ENCODE measurements around the gene RAB4B. TPM values are rescaled to one million over a fixed set of nuclear protein-coding genes. Genes with fewer than 3 reads are reported as not detected.
"Not testable (repeated sequence)": the region's sequence is repeated elsewhere in the genome, so short reads cannot be mapped to it uniquely, and the experiment has no call there.

RAB4B gene
- total RNA-seq, 1 donor from 2014 or later: 23.4 TPM

- Mint-ChIP-seq H3K9me3 (ENCODE audit: low read depth) (no peaks in the 10 kb centered on the region), H3K27ac (ENCODE audit: unreplicated experiment) (peak overlapping the region; percentile 79), H3K4me3 (ENCODE audit: unreplicated experiment) (no peak overlapping the region), H3K4me1 (ENCODE audit: low read depth) (peaks cover 12% of the 10 kb centered on the region), H3K27me3 (ENCODE audit: low read depth) (no peaks in the 10 kb centered on the region), H3K36me3 (ENCODE audit: low read depth) (peaks cover 13% of the 10 kb centered on the region)
- no peak for DNase-seq (ENCODE audit: low spot score)
- TF ChIP-seq CTCF (IDR thresholded peaks at IDR 0.05): no peak
Observed at GRCh38 chr19:40831502-40832430, 53.7 kb downstream of the RAB4B start.

GRCh38 chr19:40832431-40832790, 54.4 kb downstream of the RAB4B start:
- not testable (repeated sequence) for DNase-seq (ENCODE audit: low spot score); H3K36me3 Mint-ChIP-seq (ENCODE audit: low read depth); H3K27me3 Mint-ChIP-seq (ENCODE audit: low read depth); H3K9me3 Mint-ChIP-seq (ENCODE audit: low read depth); H3K4me3 Mint-ChIP-seq (ENCODE audit: unreplicated experiment)
- Mint-ChIP-seq H3K27ac (ENCODE audit: unreplicated experiment) (peak overlapping the region; percentile 79), H3K4me1 (ENCODE audit: low read depth) (peaks cover 12% of the 10 kb centered on the region)

GRCh38 chr19:40833728-40834533, 55.9 kb downstream of the RAB4B start:
- H3K9me3 Mint-ChIP-seq (ENCODE audit: low read depth); H3K27me3 Mint-ChIP-seq (ENCODE audit: low read depth); H3K4me3 Mint-ChIP-seq (ENCODE audit: unreplicated experiment); H3K36me3 Mint-ChIP-seq (ENCODE audit: low read depth); H3K27ac Mint-ChIP-seq (ENCODE audit: unreplicated experiment); DNase-seq (ENCODE audit: low spot score): not testable (repeated sequence)
- peaks cover 12% of the 10 kb centered on the region for H3K4me1 Mint-ChIP-seq (ENCODE audit: low read depth)

GRCh38 chr19:40836754-40837429, 58.8 kb downstream of the RAB4B start:
- DNase-seq (ENCODE audit: low spot score): no peak
- peaks cover 4% of the 10 kb centered on the region for H3K4me1 Mint-ChIP-seq (ENCODE audit: low read depth)
- H3K36me3 Mint-ChIP-seq (ENCODE audit: low read depth): peaks cover 4% of the 10 kb centered on the region
- H3K27me3 Mint-ChIP-seq (ENCODE audit: low read depth): peaks cover 3% of the 10 kb centered on the region
- peaks cover 3% of the 10 kb centered on the region for H3K9me3 Mint-ChIP-seq (ENCODE audit: low read depth)
- no peak overlapping the region for H3K27ac Mint-ChIP-seq (ENCODE audit: unreplicated experiment)
- TF ChIP-seq CTCF (IDR thresholded peaks at IDR 0.05): no peak
- H3K4me3 Mint-ChIP-seq (ENCODE audit: unreplicated experiment): no peak overlapping the region

- H3K27ac Mint-ChIP-seq (ENCODE audit: unreplicated experiment); H3K9me3 Mint-ChIP-seq (ENCODE audit: low read depth); H3K27me3 Mint-ChIP-seq (ENCODE audit: low read depth); DNase-seq (ENCODE audit: low spot score); H3K36me3 Mint-ChIP-seq (ENCODE audit: low read depth); H3K4me1 Mint-ChIP-seq (ENCODE audit: low read depth); H3K4me3 Mint-ChIP-seq (ENCODE audit: unreplicated experiment): not testable (repeated sequence)
Observed at GRCh38 chr19:40838477-40838876, 60.4 kb downstream of the RAB4B start.

- not testable (repeated sequence) for H3K9me3 Mint-ChIP-seq (ENCODE audit: low read depth); H3K4me3 Mint-ChIP-seq (ENCODE audit: unreplicated experiment); H3K4me1 Mint-ChIP-seq (ENCODE audit: low read depth); H3K27ac Mint-ChIP-seq (ENCODE audit: unreplicated experiment); H3K36me3 Mint-ChIP-seq (ENCODE audit: low read depth); DNase-seq (ENCODE audit: low spot score)
- peaks cover 24% of the 10 kb centered on the region for H3K27me3 Mint-ChIP-seq (ENCODE audit: low read depth)
Observed at GRCh38 chr19:40842012-40842411, 64.0 kb downstream of the RAB4B start.

GRCh38 chr19:40842997-40843652, 65.1 kb downstream of the RAB4B start:
- not testable (repeated sequence) for DNase-seq (ENCODE audit: low spot score); H3K9me3 Mint-ChIP-seq (ENCODE audit: low read depth); H3K4me3 Mint-ChIP-seq (ENCODE audit: unreplicated experiment); H3K27ac Mint-ChIP-seq (ENCODE audit: unreplicated experiment); H3K4me1 Mint-ChIP-seq (ENCODE audit: low read depth); H3K36me3 Mint-ChIP-seq (ENCODE audit: low read depth)
- H3K27me3 Mint-ChIP-seq (ENCODE audit: low read depth): peaks cover 36% of the 10 kb centered on the region

- peak overlapping the region; percentile 16 for H3K4me3 Mint-ChIP-seq (ENCODE audit: unreplicated experiment)
- H3K36me3 Mint-ChIP-seq (ENCODE audit: low read depth); H3K9me3 Mint-ChIP-seq (ENCODE audit: low read depth); DNase-seq (ENCODE audit: low spot score); H3K27ac Mint-ChIP-seq (ENCODE audit: unreplicated experiment); H3K4me1 Mint-ChIP-seq (ENCODE audit: low read depth): not testable (repeated sequence)
- H3K27me3 Mint-ChIP-seq (ENCODE audit: low read depth): peaks cover 39% of the 10 kb centered on the region
Observed at GRCh38 chr19:40843653-40844052, 65.6 kb downstream of the RAB4B start.
